GM19193 (cell line): ENCODE measurements around the gene SPACDR.

Experiments
- POLR2A ChIP-seq: IDR thresholded peaks from 4 replicates; pipeline ENCODE4 v1.6.1; 2011; ENCODE audit not compliant: insufficient read depth, insufficient read length; ENCODE audit errors: extremely low read depth

The SPACDR gene

DNA sequence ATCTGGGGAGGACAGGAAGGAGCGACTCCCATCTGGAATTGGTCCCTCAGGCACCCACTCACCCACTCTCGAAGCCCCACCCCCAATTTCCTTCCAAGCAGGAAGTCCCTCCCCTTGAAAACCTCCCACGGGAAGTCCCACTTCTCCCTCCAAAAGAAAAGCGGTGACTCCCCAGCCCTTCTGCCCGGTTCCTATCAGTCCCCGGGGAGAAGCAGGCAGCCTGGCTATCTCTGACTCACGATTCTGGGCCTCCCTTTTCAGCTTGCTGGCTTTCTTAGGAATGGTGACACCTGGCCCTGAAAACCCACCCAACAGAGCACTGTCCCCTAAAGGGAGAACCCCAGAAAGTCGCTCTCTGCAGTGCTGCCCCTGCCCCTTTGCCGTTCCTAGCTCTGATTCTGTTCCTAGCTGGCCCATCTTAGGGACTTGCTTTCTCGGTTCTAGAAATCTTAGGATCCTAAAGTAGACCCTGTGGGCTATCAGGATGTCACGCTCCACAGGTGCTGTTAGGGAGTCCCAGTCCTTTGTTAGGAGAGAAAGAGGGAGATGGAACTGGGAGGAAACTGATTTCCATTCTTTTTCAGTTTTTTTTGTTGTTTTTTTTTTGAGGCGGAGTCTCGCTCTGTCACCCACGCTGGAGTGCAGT is 8.9 kb upstream of the SPACDR start:
- TF ChIP-seq POLR2A, result no peak

DNA sequence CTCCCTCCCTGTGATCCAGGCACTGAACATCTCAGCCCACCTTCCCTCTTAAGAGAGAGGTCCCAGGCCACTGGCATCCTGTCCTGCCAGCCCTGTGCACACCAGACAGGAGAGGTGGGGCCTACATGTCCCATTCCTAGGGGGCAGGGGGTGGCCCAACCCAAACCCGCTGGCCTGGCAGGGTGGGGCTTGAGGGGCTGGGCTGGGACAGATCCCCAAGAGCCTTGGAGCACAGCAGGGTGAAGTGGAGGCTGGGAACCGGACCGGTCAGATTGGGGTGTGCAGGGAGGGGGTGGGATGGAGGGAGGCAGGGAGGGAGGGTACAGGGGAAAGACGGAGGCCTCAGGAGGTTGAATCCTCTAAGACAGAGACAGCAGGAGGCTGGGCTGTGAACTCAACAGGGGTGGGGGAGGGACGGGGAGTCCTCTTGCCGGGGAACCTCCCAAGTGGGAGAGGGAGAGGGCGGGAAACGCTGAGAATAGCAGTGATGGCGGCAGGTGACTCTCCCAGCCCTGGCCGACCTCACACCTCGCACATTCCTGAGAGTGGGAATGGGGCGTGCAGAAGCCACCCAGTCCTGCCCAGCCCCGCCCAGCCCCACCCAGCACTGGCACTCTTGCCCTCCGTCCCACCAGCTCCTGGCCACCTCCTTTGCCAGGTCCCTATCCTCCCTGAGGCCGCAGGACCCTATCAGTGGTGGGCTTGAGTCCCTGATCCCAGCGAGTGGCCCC is 8.2 kb upstream of the SPACDR start:
- no peak for TF ChIP-seq POLR2A

DNA sequence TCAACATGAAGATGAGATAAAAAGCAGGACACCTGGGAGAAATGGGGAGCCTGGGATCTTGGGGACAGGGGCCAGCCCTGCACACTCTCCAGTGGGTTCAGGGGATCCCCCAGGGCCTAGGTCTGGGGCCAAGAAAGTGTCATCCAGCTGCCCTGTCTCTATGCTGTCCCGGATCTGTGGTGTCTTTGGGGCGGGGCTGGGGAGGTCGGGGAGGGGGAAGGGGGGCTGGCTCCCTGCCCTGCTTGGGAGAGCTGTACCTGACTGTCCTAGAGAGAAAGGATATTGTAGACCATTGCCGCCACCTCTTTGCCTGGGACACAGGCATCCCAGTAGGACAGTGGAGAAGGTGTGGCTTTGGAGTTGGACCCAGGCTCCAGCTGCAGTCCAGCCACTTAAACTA is 7.0 kb upstream of the SPACDR start:
- TF ChIP-seq POLR2A, result no peak

- TF ChIP-seq POLR2A, result no peak
These were observed 5.4 kb upstream of the SPACDR start for GRCh38 chr7:100469227-100470044.

DNA sequence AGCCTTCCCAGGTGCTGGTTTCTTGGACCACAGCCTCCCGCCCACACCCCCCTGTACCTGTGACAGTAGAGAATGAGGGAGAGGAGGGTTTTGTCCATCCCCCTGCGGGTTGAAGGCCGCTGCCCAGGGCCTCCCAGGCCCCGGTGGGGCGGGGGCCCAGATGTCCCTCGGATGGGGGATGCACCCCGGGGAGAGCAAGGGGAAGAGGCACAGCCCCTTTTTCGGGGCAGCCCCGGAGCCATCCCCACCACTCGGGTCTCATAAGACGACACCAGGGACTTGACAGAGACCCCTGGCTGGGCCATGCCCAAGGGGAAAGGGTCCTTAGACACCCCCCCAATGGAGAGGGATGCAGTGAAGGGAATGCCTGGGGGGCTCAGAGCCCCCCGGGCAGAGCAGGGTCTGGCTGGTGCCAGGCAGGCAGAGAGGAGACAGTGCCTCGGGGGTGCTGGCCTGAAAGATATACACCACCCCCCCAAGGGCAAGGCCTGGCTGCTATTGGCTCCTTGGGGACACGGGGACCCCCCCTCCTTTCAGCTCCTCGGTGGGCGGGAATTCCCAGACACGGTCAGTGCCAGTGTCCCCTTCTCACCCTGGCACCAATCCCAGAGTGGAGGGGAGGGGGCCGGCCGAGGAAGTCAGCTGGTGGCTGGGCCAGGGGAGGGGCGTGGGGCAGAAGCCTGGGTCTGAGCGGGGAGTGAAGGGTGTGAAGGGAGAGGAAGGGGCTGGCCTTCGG is 3.7 kb upstream of the SPACDR start:
- TF ChIP-seq POLR2A, result no peak

DNA sequence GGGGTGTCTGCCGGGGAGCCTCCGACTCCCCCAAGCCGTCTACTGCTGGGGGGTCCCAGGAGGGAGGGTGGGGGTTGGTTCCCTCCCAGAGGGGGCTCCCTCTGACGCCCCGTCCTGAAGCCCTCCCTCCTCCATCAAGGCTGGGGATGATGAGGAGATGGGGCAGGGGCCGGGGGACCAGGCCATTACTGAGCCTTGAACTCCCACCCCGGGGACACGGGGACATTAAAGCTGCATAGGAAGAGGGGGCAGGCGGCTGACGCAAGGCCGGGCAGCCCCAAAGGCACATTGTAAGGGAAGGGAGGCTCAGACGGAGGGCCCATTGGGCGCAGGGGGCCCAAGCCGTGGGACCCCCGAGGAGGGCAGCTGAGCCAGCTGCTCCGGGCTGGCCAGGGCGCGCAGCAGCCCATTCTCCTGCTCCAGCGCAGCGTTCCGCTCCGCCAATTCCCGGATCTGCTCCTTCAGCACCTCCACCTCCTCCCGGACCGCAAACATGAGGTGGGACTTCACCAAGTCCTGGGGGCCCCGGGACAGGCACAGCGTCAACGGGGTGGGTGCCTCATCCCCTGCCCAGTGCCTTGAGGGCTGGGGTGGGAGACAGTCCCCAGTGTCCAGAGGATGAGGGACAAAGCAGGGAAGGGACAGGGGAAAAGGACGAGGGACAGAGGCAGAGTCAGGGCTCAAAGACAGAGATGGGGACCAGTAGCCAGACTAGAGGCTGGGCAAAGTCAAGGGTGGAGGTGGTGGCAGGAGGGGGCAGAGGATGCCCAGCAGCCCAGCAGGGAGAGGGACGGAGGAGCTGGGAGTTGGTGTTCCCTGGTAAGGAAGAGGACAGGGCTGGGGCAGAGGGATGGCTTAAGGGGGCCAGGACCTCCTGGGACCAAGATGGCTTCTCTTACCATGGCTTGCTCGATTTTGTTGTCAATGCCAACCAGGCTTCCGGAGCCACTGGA is 2.9 kb upstream of the SPACDR start:
- no peak for TF ChIP-seq POLR2A

- no peak for TF ChIP-seq POLR2A
These were observed 1.7 kb upstream of the SPACDR start for GRCh38 chr7:100465702-100466311.

DNA sequence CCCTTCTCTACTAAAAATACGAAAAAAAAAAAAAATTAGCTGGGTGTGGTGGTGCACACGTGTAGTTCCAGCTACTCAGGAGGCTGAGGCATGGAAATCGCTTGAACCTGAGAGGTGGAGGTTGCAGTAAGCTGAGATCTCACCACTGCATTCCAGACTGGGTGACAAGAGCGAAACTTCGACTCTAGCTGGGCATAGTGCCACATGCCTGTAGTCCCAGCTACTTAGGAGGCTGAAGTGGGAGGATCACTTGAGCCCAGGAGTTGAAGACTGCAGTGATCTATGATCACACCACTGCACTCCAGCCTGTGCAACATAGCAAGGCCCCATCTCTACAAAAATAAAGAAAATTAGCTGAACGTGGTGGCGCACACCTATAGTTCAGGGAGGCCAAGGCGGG is 1.2 kb upstream of the SPACDR start:
- no peak for TF ChIP-seq POLR2A

DNA sequence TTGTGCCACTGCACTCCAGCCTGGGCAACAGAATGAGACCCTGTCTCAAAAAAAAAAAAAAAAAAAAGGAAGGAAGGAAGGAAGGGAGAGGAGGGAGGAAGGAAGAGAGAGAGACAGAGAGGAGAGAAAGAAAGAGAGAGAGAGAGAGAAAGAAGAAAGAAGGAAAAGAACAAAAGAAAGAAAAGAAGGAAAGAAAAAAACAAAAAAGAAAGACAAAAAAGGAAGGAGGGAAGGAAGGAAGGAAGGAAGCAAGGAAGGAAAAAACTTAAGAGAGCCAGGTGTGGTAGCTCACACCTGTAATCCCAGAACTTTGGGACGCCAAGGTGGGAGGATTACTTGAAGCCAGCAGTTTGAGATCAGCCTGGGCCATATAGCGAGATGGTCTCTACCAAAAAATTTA is 731 bp upstream of the SPACDR start:
- TF ChIP-seq POLR2A, result no peak

DNA sequence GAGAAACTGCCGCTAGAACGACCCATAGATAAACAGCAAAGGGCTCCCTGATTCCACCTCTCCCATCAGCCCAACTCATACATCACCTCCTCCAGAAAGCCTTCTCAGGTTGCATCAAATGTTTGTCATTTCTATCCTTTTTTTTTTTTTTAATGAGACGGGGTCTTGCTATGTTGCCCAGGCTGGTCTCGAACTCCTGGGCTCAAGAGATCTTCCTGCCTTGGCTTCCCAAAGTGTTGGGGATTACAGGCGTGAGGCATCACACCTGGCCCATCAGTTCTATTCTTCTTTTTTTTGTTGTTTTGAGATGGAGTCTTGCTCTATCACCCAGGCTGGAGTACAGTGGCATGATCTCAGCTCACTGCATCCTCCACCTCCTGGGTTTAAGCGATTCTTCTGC is 7.0 kb downstream of the SPACDR start:
- TF ChIP-seq POLR2A, result no peak

DNA sequence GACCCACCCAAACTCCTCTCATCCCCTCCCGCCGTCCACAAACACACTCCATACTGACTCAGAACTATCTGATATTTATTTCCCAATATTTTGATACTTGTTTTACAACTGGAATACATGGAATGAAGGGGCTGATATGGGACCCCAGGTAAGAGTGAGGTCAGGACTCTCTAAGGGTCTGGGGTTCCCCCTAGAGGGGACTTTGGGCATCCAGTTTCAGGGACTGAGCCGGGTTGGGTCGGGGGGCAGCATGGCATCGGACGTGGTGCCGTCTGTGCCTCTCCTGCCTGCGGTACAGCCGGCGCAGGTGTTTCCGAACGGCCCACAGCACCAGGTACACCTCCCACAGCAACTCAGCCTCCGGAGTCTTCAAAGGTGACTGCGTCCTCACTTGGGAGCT is 7.5 kb downstream of the SPACDR start:
- no peak for TF ChIP-seq POLR2A

- no peak for TF ChIP-seq POLR2A
These were observed 8.9 kb downstream of the SPACDR start for GRCh38 chr7:100455206-100455605.

GRCh38 chr7:100452513-100452912 is 11.5 kb downstream of the SPACDR start:
- no peak for TF ChIP-seq POLR2A
